IPS DF 4.7 (cell line): ENCODE data around the gene TFCP2.
"Not testable (repeated sequence)": the region's sequence is repeated elsewhere in the genome, so short reads cannot be mapped to it uniquely, and the experiment has no call there.

ENCODE experiments used
- DNase-seq: peaks from one replicate; pipeline ENCODE4 v3.0.0-alpha.2; 2013; ENCODE audit warnings: low spot score; ENCODE audit errors: extremely low read depth

TFCP2 gene

DNA sequence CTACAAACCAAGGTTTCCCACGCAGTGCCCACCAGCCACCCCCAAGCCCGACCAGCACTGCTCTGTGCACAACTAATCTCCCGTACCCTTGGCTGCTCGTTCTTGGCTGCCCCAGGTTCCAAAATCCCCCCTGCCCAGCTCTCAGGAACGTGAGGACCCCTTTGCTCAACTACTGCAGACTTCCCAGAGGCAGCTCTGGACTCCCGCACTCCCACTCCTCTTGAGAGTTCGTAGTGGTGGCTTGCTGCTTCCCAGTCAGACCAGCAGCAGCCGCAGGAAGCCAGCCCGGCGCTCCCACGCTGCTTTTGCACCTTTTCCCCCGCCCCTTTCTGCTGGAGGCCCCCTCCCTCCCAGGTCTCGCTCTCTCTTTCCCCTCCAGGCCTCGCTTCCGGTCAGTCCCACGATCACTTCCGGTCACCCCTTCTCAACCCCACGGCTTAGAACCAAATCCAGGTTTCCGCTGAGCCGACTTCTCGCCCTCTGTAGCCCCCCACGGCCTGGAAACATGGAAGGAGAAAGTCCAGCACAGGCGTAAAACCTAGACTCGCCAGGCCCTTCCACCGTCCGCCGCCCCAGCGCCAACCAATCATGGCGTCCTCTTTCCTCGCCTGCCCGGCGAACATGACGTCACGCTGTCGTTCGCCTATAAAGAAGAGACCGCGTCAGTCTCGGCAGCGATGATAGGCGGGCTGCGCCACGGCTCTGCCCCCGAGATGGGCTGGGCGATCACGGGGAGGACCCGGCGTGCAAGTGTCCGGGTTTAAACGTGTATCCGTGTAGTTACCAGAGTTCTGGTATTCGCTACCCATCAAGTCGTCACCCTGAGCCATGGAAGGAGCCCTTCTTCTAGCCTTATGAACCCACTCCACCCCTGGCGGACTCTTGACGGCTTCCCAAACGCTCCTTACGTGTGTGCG is at the start of gene TFCP2:
Gene TFCP2 (minus strand): TSS at position 621 of the 917 bp plus-strand sequence. CDS start 713 bp downstream, outside the sequence.
- peak; percentile 89 for DNase-seq

DNA sequence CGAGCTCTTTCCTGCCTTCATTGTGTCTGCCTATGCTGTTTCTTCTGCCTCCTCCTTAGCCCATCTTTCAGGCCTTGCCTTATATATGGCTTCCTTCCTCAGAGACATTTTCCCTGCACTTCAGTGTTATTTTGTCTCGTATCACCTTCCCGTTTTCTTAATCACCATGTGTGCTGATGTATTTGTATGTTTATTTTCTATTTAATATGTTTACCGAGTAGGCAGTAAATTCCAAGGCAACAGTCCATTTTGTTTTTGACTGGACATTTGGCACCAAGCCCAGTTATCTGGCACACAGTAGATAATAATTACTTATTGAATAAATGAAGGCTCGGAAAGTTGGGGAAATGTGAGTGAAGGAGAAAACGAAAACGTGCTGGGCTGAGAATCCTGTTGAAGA is 49.5 kb upstream of the TFCP2 start:
- no peak for DNase-seq

DNA sequence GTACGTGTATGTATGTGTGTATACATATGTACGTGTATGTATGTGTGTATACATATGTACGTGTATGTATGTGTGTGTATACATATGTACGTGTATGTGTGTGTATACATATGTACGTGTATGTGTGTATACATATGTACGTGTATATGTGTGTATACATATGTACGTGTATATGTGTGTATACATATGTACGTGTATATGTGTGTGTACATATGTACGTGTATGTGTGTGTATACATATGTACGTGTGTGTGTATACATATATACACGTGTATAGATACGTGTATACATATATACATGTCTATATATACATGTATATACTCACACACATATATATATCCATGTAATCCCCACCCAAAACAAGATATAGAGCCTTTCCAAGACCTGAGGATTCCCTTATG is 46.9 kb upstream of the TFCP2 start:
- DNase-seq: not testable (repeated sequence)

GRCh38 chr12:51219322-51219721 is 46.4 kb upstream of the TFCP2 start:
- no peak for DNase-seq

DNA sequence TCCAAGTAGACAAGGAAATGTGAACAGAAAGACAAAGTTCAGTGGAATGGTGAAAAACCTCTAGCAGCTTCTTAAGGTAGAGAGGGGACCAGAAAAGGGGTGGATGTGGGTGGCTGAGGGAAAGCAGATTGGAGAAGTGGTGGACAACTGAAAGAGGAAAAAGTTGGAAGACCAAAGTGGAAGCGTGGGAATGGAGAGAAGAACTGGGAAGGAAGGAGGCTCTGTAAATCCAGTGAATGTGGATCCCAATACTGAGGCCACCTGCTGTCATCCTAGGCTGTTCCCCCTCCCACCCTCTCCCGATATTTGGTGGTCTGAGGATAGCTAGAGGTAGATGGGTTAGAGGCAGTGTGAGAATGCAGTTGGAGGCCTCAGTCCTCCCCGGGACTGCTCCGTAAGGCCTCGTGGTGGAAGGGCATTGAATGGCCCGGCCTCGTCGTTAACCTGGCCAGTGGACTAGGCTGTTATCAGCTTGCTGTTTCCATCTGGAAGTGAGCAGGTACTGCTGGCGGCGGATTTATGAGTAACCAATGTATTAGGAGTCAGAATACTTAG is 45.7 kb upstream of the TFCP2 start:
- no peak for DNase-seq

- DNase-seq: peak; percentile 28
Observed at GRCh38 chr12:51217968-51218606, 45.2 kb upstream of the TFCP2 start, which contains the start of gene POU6F1. Gene POU6F1, minus strand, starts transcription at chr12:51218062. Its CDS starts 11,226 bp downstream, at chr12:51206836.

- no peak for DNase-seq
Observed at GRCh38 chr12:51217133-51217967, 44.4 kb upstream of the TFCP2 start.

GRCh38 chr12:51216642-51217041 is 43.7 kb upstream of the TFCP2 start:
- no peak for DNase-seq

- no peak for DNase-seq
Observed at GRCh38 chr12:51214895-51215294, 42.0 kb upstream of the TFCP2 start.

GRCh38 chr12:51210690-51211395 is 37.9 kb upstream of the TFCP2 start:
- no peak for DNase-seq

DNA sequence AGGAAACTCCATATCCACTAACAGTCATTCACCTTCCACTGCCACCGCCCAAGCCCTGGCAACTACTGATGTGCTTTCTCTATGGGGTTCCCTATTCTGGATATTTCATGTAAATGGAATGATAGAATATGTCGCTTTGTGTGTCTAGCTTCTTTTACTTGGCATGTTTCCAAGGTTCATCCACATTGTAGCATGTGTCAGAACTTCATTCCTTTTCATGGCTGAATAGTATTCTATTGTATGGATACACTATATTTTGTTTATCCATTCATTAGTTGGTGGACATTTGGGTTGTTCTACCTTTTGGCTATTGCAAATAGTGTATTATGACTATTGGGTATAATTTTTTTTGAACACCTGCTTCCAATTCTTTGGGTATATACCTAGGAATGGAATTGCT is 36.3 kb upstream of the TFCP2 start:
- DNase-seq: no peak

- DNase-seq: no peak
Observed at GRCh38 chr12:51208016-51208660, 35.2 kb upstream of the TFCP2 start.

DNA sequence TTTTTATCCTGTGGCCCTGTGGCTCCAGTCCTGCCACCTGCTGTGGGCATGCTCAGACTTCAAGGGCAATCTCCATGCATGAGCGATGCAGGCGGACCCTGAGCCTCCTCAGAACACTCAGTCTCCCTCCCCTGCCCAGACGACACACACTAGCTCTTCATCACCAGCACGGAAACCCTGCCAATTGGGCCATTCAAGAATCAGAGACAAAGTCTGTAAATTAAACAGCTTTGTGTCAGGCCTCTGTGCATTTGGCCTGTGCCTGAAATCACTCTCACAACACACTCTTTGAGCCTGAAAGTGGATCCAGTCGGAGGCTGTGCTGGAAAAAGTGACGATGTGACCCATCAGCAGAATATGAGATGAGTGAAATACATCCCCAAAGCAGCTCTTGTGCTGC is 32.4 kb upstream of the TFCP2 start:
- no peak for DNase-seq

DNA sequence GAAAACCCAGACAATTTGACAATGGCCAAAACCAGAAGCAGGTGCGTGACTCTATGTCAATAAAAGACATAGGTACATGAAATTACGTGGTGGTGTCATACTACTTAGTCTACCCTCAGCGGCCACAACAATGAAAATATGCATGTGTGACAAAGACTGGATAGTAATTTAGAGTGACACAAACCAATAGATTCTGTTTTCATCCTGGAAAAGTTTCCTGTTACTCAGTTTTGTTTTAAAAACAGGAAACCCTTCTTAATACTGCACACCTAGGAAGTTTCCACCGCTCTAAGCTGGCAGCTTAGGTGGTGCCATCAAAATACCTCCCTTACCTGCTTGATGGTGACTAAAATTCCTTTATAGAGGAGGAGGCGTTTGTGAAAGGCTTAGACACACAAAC is 29.8 kb upstream of the TFCP2 start:
- DNase-seq: no peak

- no peak for DNase-seq
Observed at GRCh38 chr12:51200806-51201205, 27.9 kb upstream of the TFCP2 start.

- DNase-seq: no peak
Observed at GRCh38 chr12:51200156-51200555, 27.2 kb upstream of the TFCP2 start.

DNA sequence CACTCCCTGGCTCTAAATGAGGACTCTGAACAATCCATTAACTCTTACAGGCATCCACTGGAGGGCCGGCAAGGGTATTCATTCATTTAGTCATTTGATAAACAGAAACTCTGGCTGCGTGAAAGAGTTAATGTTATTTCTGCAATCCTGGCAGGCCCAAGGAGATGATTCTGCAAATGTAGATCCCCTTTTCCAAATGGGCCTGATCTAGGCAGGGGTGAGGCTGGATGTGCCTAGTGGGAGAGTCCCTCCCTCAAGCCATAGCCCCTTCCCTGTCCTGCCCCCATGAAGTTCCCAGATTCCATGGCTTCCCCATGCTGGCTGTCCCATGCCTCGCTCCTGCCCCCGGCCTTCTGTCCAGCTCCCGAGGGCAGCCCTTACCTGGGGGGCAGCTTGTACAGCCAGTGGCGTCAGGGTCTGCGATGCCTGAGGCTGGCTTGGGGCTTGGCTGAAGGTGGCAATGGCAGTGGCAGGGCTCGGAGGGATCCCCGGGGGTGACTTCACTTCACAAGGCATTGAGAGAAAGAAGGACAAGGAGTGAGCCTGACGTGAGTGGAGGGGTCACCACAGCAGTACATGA is 26.5 kb upstream of the TFCP2 start:
- no peak for DNase-seq

- DNase-seq: no peak
Observed at GRCh38 chr12:51198568-51199365, 25.8 kb upstream of the TFCP2 start.
